Neural progenitor cell (in vitro differentiated cells): Measurements from ENCODE around the gene KDELR3. TPM values are rescaled to one million over a fixed set of nuclear protein-coding genes. Genes with fewer than 3 reads are reported as not detected.

ENCODE experiments used
- DNase-seq: peaks from one replicate; pipeline ENCODE4 v3.0.0-alpha.2; 2016; ENCODE audit warnings: low spot score
- H2AFZ ChIP-seq: fragments of 200-600 bp; sonication (generic); replicated peaks from 2 replicates; pipeline ENCODE4 v1.6.1; 2016; ENCODE audit warnings: antibody characterized with exemption
- H3F3A ChIP-seq: fragments of 200-600 bp; sonication (generic); 2 replicates; pipeline ENCODE4 v1.6.1; 2016; ENCODE audit warnings: antibody characterized with exemption, low read depth
- H3K27ac ChIP-seq: fragments of 200-600 bp; sonication (generic); 2 replicates; pipeline ENCODE4 v1.5.1; 2016; ENCODE audit warnings: mild to moderate bottlenecking
- H3K27me3 ChIP-seq: fragments of 200-600 bp; sonication (generic); 2 replicates; pipeline ENCODE4 v1.6.1; 2016; ENCODE audit warnings: mild to moderate bottlenecking, moderate library complexity
- H3K36me3 ChIP-seq: fragments of 200-600 bp; sonication (generic); 2 replicates; pipeline ENCODE4 v1.5.1; 2016
- H3K4me1 ChIP-seq: fragments of 200-600 bp; sonication (generic); 2 replicates; pipeline ENCODE4 v1.6.1; 2016; ENCODE audit warnings: mixed run types
- H3K4me2 ChIP-seq: fragments of 200-600 bp; sonication (generic); 2 replicates; pipeline ENCODE4 v1.6.1; 2016
- H3K4me3 ChIP-seq: fragments of 200-600 bp; sonication (generic); 2 replicates; pipeline ENCODE4 v1.5.1; 2016
- H3K79me2 ChIP-seq: fragments of 200-600 bp; sonication (generic); 2 replicates; pipeline ENCODE4 v1.6.1; 2016; ENCODE audit warnings: low read depth
- H3K9ac ChIP-seq: fragments of 200-600 bp; sonication (generic); 2 replicates; pipeline ENCODE4 v1.6.1; 2016
- H3K9me3 ChIP-seq: fragments of 200-600 bp; sonication (generic); 2 replicates; pipeline ENCODE4 v1.5.1; 2016; ENCODE audit warnings: low read depth
- H4K20me1 ChIP-seq: fragments of 200-600 bp; sonication (generic); 2 replicates; pipeline ENCODE4 v1.6.1; 2016; ENCODE audit warnings: low read depth
- H3K27ac Mint-ChIP-seq: 3 replicates; pipeline ENCODE4 v1.8.0; 2021; ENCODE audit warnings: mixed read lengths
- H3K27me3 Mint-ChIP-seq: 2 replicates; pipeline ENCODE4 v1.8.0; 2022; ENCODE audit warnings: low read depth, mild to moderate bottlenecking, inconsistent platforms, moderate library complexity, mixed read lengths; ENCODE audit not compliant: insufficient read depth
- H3K36me3 Mint-ChIP-seq: 3 replicates; pipeline ENCODE4 v1.8.0; 2021; ENCODE audit warnings: mixed read lengths
- H3K4me1 Mint-ChIP-seq: 3 replicates; pipeline ENCODE4 v1.8.0; 2021; ENCODE audit warnings: mixed read lengths
- H3K4me3 Mint-ChIP-seq: 3 replicates; pipeline ENCODE4 v1.8.0; 2021; ENCODE audit warnings: mild to moderate bottlenecking, moderate library complexity, mixed read lengths
- H3K9me3 Mint-ChIP-seq: 3 replicates; pipeline ENCODE4 v1.8.0; 2020; ENCODE audit warnings: mixed read lengths
- EZH2 ChIP-seq: fragments of 200-600 bp; sonication (generic); IDR thresholded peaks from 2 replicates; pipeline ENCODE4 v1.6.1; 2017; ENCODE audit warnings: antibody characterized with exemption, mild to moderate bottlenecking, moderate library complexity
- EZH2phosphoT487 ChIP-seq: fragments of 200-600 bp; sonication (generic); IDR thresholded peaks from 2 replicates; pipeline ENCODE4 v1.6.1; 2017; ENCODE audit warnings: antibody characterized with exemption
- total RNA-seq: library from RNA; depleted of rRNA; stranded (reverse); fragments of >200 nt; gene quantifications from 2 replicates; pipeline ENCODE4 v1.2.3, GENCODE V29; 2015; ENCODE audit warnings: low replicate concordance
- TF ChIP-seq, protein P1 (sequence below): fragments of 200-600 bp; sonication (generic); IDR thresholded peaks from 2 replicates; pipeline ENCODE4 v1.5.1; 2017; ENCODE audit warnings: antibody characterized with exemption, mild to moderate bottlenecking

The KDELR3 gene
- total RNA-seq, 1 donor from 2014 or later = 3.4 TPM

DNA sequence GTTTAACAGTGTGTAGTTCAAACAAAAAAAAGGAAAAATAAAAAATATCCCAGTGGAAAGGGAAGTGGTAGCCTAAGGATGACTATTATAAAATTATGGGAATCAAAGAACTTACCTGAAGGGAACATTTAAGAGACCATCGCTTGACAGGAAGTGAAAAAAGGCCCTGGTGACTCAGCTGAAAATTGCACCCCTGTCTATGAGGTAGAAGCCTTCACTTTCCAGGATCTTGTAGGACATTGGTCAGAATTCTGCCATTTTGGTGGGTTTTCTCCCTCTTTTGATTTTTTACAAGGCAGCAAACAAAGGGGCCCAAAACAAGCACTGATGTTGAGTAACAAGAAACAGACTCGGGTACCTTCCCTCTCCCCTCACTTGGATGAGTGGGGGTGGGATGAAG is 22.6 kb downstream of the KDELR3 start:
- Mint-ChIP-seq H3K36me3 (peaks cover 64% of the 10 kb centered on the region), H3K27me3 (peaks cover 2% of the 10 kb centered on the region), H3K4me3 (no peak overlapping the region), H3K9me3 (no peaks in the 10 kb centered on the region), H3K27ac (no peak overlapping the region), H3K4me1 (peaks cover 6% of the 10 kb centered on the region)
- Histone ChIP-seq H3K36me3 (peaks cover 65% of the 10 kb centered on the region), H3K27me3 (no peaks in the 10 kb centered on the region), H3K9me3 (no peaks in the 10 kb centered on the region), H2AFZ (no peak overlapping the region), H3K27ac (peak overlapping the region; percentile 23), H3K4me3 (no peak overlapping the region), H3K4me1 (no peaks in the 10 kb centered on the region), H3F3A (peaks cover 98% of the 10 kb centered on the region), H4K20me1 (peaks cover 90% of the 10 kb centered on the region), H3K4me2 (no peak overlapping the region), H3K9ac (no peak overlapping the region), H3K79me2 (peaks cover 71% of the 10 kb centered on the region)
- DNase-seq = no peak
- no peak for TF ChIP-seq EZH2

DNA sequence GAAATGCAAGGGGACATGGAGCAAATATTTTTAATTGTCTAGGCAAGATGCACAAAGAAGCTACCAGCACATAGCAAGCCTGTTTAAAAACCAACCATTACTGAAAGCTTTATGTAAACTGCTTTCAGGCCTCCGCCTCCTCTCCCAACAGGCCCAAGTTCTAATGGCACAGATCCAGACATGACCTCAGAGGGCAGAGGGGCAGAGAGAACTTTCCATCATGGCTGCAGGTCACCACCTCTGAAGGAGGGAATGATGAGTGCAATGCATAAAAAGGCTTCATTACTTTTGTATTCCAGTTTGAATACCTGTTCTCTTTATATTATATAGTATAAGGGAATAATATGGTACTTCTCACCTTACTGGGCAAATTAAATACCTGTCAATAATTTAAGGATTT is 23.0 kb downstream of the KDELR3 start:
- Histone ChIP-seq H3K9me3 (no peaks in the 10 kb centered on the region), H3K79me2 (peaks cover 75% of the 10 kb centered on the region), H3K4me3 (no peak overlapping the region), H3F3A (peaks cover 98% of the 10 kb centered on the region), H3K9ac (no peak overlapping the region), H2AFZ (no peak overlapping the region), H4K20me1 (peaks cover 92% of the 10 kb centered on the region), H3K4me2 (no peak overlapping the region), H3K27me3 (no peaks in the 10 kb centered on the region), H3K36me3 (peaks cover 68% of the 10 kb centered on the region), H3K4me1 (no peaks in the 10 kb centered on the region), H3K27ac (peak overlapping the region; percentile 23)
- H3K9me3 Mint-ChIP-seq = no peaks in the 10 kb centered on the region
- peaks cover 63% of the 10 kb centered on the region for H3K36me3 Mint-ChIP-seq
- peaks cover 2% of the 10 kb centered on the region for H3K27me3 Mint-ChIP-seq
- H3K27ac Mint-ChIP-seq = no peak overlapping the region
- no peak for TF ChIP-seq EZH2
- TF ChIP-seq, protein P1, sequence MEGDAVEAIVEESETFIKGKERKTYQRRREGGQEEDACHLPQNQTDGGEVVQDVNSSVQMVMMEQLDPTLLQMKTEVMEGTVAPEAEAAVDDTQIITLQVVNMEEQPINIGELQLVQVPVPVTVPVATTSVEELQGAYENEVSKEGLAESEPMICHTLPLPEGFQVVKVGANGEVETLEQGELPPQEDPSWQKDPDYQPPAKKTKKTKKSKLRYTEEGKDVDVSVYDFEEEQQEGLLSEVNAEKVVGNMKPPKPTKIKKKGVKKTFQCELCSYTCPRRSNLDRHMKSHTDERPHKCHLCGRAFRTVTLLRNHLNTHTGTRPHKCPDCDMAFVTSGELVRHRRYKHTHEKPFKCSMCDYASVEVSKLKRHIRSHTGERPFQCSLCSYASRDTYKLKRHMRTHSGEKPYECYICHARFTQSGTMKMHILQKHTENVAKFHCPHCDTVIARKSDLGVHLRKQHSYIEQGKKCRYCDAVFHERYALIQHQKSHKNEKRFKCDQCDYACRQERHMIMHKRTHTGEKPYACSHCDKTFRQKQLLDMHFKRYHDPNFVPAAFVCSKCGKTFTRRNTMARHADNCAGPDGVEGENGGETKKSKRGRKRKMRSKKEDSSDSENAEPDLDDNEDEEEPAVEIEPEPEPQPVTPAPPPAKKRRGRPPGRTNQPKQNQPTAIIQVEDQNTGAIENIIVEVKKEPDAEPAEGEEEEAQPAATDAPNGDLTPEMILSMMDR = no peak
- peaks cover 6% of the 10 kb centered on the region for H3K4me1 Mint-ChIP-seq
- no peak for DNase-seq
- no peak overlapping the region for H3K4me3 Mint-ChIP-seq

DNA sequence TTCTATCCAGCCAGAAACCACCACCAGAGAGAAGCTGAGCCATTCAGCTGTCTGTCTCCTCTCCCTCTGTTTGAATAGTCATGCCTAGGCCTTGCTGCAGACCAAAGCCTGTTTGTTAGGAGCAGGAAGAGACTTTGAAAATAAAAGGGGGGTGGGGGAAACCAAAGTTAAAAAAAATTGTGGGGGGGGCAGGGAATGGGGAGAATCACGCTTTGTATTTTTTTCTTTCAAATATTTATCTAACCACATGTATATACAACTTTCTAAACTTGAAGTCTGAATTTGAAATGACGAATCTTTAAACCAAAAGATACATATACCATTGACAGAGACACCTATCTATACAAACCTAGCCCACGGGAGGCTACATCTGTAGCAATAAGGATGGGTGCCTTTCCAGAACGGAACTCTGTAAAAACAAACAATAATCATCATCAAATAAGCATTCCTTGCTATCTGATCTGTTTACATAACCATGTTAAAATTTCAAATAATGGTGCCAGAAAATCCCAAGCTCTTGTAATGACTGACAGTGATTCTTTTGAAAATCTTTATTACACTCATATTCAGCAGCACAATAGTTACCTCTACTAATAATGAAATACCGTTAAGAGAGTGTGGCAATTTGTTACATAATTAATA is 23.9 kb downstream of the KDELR3 start:
- no peaks in the 10 kb centered on the region for H3K9me3 Mint-ChIP-seq
- peaks cover 6% of the 10 kb centered on the region for H3K4me1 Mint-ChIP-seq
- no peak overlapping the region for H2AFZ ChIP-seq
- no peak overlapping the region for H3K4me3 ChIP-seq
- TF ChIP-seq EZH2phosphoT487 (no peak), EZH2 (no peak)
- TF ChIP-seq, protein P1 = no peak
- no peak for DNase-seq
- no peak overlapping the region for H3K4me3 Mint-ChIP-seq
- H3K36me3 ChIP-seq = peaks cover 76% of the 10 kb centered on the region
- H4K20me1 ChIP-seq = peaks cover 93% of the 10 kb centered on the region
- no peaks in the 10 kb centered on the region for H3K9me3 ChIP-seq
- peaks cover 61% of the 10 kb centered on the region for H3K36me3 Mint-ChIP-seq
- no peak overlapping the region for H3K9ac ChIP-seq
- no peak overlapping the region for H3K4me2 ChIP-seq
- H3F3A ChIP-seq = peaks cover 98% of the 10 kb centered on the region
- no peaks in the 10 kb centered on the region for H3K4me1 ChIP-seq
- no peaks in the 10 kb centered on the region for H3K27me3 ChIP-seq
- peaks cover 2% of the 10 kb centered on the region for H3K27me3 Mint-ChIP-seq
- H3K27ac Mint-ChIP-seq = no peak overlapping the region
- peaks cover 84% of the 10 kb centered on the region for H3K79me2 ChIP-seq
- peak overlapping the region; percentile 25 for H3K27ac ChIP-seq

DNA sequence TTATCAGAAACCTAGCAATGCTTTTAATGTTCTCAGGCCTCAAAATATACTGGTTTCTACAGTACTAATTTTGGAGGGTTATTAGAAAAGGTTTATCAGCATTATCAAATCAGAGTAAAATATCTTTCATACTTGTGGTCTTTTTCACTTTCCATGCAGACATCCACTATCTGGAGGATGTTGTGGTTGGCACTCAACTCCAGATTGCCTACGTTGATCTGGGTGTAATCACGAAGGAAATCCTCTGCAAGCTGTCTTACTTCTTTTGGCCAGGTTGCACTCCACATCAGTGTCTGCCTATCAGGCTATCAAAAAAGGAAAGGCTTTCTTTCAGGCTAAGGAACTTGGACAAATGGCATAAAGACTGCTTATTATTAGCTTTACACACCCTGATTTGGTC is 26.6 kb downstream of the KDELR3 start:
- Mint-ChIP-seq H3K9me3 (no peaks in the 10 kb centered on the region), H3K4me1 (peaks cover 6% of the 10 kb centered on the region), H3K4me3 (no peak overlapping the region), H3K27me3 (peaks cover 1% of the 10 kb centered on the region), H3K36me3 (peaks cover 63% of the 10 kb centered on the region), H3K27ac (no peak overlapping the region)
- TF ChIP-seq EZH2 (no peak), EZH2phosphoT487 (no peak)
- TF ChIP-seq, protein P1 = no peak
- H3F3A ChIP-seq = peaks cover 88% of the 10 kb centered on the region
- no peaks in the 10 kb centered on the region for H3K27me3 ChIP-seq
- no peak overlapping the region for H3K9ac ChIP-seq
- DNase-seq = no peak
- peaks cover 97% of the 10 kb centered on the region for H3K79me2 ChIP-seq
- no peaks in the 10 kb centered on the region for H3K9me3 ChIP-seq
- no peak overlapping the region for H3K27ac ChIP-seq
- no peak overlapping the region for H2AFZ ChIP-seq
- no peak overlapping the region for H3K4me2 ChIP-seq
- H3K36me3 ChIP-seq = peaks cover 79% of the 10 kb centered on the region
- H3K4me1 ChIP-seq = no peaks in the 10 kb centered on the region
- H4K20me1 ChIP-seq = peaks cover 91% of the 10 kb centered on the region
- no peak overlapping the region for H3K4me3 ChIP-seq
